HepG2 (cell line): ENCODE results near the gene DPEP1. TPM values are rescaled to one million over a fixed set of nuclear protein-coding genes. Genes with fewer than 3 reads are reported as not detected.
"Not testable (repeated sequence)": the region's sequence is repeated elsewhere in the genome, so short reads cannot be mapped to it uniquely, and the experiment has no call there.

Experiments used
- ATAC-seq: fragments of 200-7000 bp; cut with Tn5 transposase; 3 replicates; pipeline ENCODE4 v1.9.1; 2020; ENCODE audit warnings: mild to moderate bottlenecking, moderate library complexity
- BruUV-seq: library from RNA; stranded (reverse); fragments of 400-500 nt; replicated peaks from 2 replicates; lab custom pipeline; 2021; lab: Mats Ljungman, UMichigan
- CTCF ChIA-PET: fragments of 300-600 bp; formaldehyde crosslinking; extraction: SDS; loops from one replicate; lab custom pipeline; 2021; ENCODE audit warnings: low total read pairs, inconsistent platforms, low intra/inter-chr PET ratio; lab: Yijun Ruan, JAX
- POLR2A ChIA-PET: fragments of 350-600 bp; sonication (Branson Sonifier 250); formaldehyde crosslinking; loops from one replicate; lab custom pipeline; 2020; ENCODE audit warnings: antibody characterized with exemption, inconsistent platforms; lab: Yijun Ruan, JAX
- DNase-seq: peaks from one replicate; pipeline ENCODE4 v3.0.0-alpha.2; 2015; ENCODE audit warnings: low spot score
- FAIRE-seq: peaks from 3 replicates; lab custom pipeline; 2011; peaks lifted over from hg19 to GRCh38; lab: Jason Lieb, UNC
- H2AFZ ChIP-seq: one replicate; pipeline ENCODE4 v1.6.1; 2011; ENCODE audit warnings: low read length, inconsistent platforms
- H3K27ac ChIP-seq: fragments of 300-600 bp; 3 replicates; pipeline ENCODE4 v1.8.0; 2011; ENCODE audit warnings: mixed run types, mild to moderate bottlenecking, mixed read lengths, low read length, inconsistent platforms; ENCODE audit not compliant: insufficient read depth; ENCODE audit errors: extremely low read length
- H3K27me3 ChIP-seq, 2 experiments: fragments of 200-600 bp in 1 of 2; 2 replicates in 1 of 2; 3 replicates in 1 of 2; pipeline versions ENCODE4 v1.6.0 to v1.8.0; 2011; ENCODE audit warnings: low read length in 2 of 2, mild to moderate bottlenecking in 2 of 2, moderate library complexity in 2 of 2, inconsistent platforms in 1 of 2; ENCODE audit not compliant: insufficient read depth in 2 of 2, control insufficient read depth in 1 of 2
- H3K36me3 ChIP-seq, 2 experiments: fragments of 200-600 bp in 1 of 2; replicated peaks in 1 of 2; 2 replicates in 1 of 2; 3 replicates in 1 of 2; pipeline versions ENCODE4 v1.5.1 to v1.8.0; 2011; ENCODE audit warnings: low read length in 2 of 2, inconsistent platforms in 1 of 2; ENCODE audit not compliant: insufficient read depth in 2 of 2, control insufficient read depth in 1 of 2
- H3K4me1 ChIP-seq: 2 replicates; pipeline ENCODE4 v1.5.1; 2012; ENCODE audit warnings: low read length, inconsistent platforms; ENCODE audit not compliant: insufficient read depth
- H3K4me2 ChIP-seq: 2 replicates; pipeline ENCODE4 v1.6.0; 2011; ENCODE audit warnings: low read depth, low read length, inconsistent platforms
- H3K4me3 ChIP-seq, 3 experiments: fragments of 200-600 bp in 1 of 3; sonication (generic), shearing (Covaris generic) in 1 of 3; replicated peaks in 1 of 3; 2 replicates each; pipeline ENCODE4 v1.5.1; 2011 to 2016; ENCODE audit warnings: low read length in 3 of 3, inconsistent platforms in 2 of 3, low read depth in 2 of 3, mild to moderate bottlenecking in 2 of 3, control low read depth in 1 of 3, mixed read lengths in 1 of 3; ENCODE audit not compliant: insufficient read depth in 1 of 3
- H3K79me2 ChIP-seq: one replicate; pipeline ENCODE4 v1.6.1; 2011; ENCODE audit warnings: low read length, inconsistent platforms; ENCODE audit not compliant: insufficient read depth
- H3K9ac ChIP-seq: 2 replicates; pipeline ENCODE4 v1.6.0; 2011; ENCODE audit warnings: mild to moderate bottlenecking, low read depth, low read length, inconsistent platforms; ENCODE audit not compliant: insufficient read depth
- H3K9me3 ChIP-seq: 2 replicates; pipeline ENCODE4 v1.5.1; 2012; ENCODE audit warnings: mild to moderate bottlenecking, low read length
- H4K20me1 ChIP-seq: 2 replicates; pipeline ENCODE4 v1.6.0; 2011; ENCODE audit warnings: inconsistent platforms, mild to moderate bottlenecking, low read length, moderate library complexity; ENCODE audit not compliant: insufficient read depth
- CBX5 ChIP-seq: sonication (generic); formaldehyde crosslinking; IDR thresholded peaks from 2 replicates; pipeline ENCODE4 v1.4.0; 2020; ENCODE audit warnings: missing genetic modification reagents, borderline replicate concordance
- CREB1 ChIP-seq, 2 experiments: fragments of 450-650 bp in 1 of 2; IDR thresholded peaks; 2 replicates each; pipeline ENCODE4 v1.6.1; 2016 to 2017; ENCODE audit warnings: control low read depth in 1 of 2, mild to moderate bottlenecking in 1 of 2, missing compliant biosample characterization in 1 of 2, missing genetic modification characterization in 1 of 2
- SALL2 ChIP-seq: sonication (generic); formaldehyde crosslinking; IDR thresholded peaks from 2 replicates; pipeline ENCODE4 v1.8.1; 2023; ENCODE audit warnings: mild to moderate bottlenecking, missing genetic modification reagents, inconsistent platforms
- SETDB1 ChIP-seq: sonication (generic); formaldehyde crosslinking; IDR thresholded peaks from 2 replicates; pipeline ENCODE4 v1.5.1; 2020; ENCODE audit warnings: missing genetic modification reagents, mild to moderate bottlenecking, borderline replicate concordance
- STAG1 ChIP-seq: sonication (generic); formaldehyde crosslinking; IDR thresholded peaks from 2 replicates; pipeline ENCODE4 v1.4.0; 2020; ENCODE audit warnings: missing genetic modification reagents
- TEAD2 ChIP-seq: sonication (generic); formaldehyde crosslinking; IDR thresholded peaks from 2 replicates; pipeline ENCODE4 v1.9.0; 2021; ENCODE audit warnings: missing genetic modification reagents
- TP53 ChIP-seq: sonication (generic); formaldehyde crosslinking; conservative IDR thresholded peaks from 2 replicates; pipeline ENCODE4 v1.4.0; 2020; ENCODE audit warnings: missing genetic modification reagents
- ZBTB7B ChIP-seq: sonication (generic); formaldehyde crosslinking; IDR thresholded peaks from 2 replicates; pipeline ENCODE4 v1.4.0; 2020; ENCODE audit warnings: missing genetic modification reagents
- ZFP90 ChIP-seq: sonication (generic); formaldehyde crosslinking; IDR thresholded peaks from 2 replicates; pipeline ENCODE4 v1.8.0; 2022; ENCODE audit warnings: missing genetic modification reagents, mild to moderate bottlenecking, inconsistent platforms, borderline replicate concordance
- ZMYM2 ChIP-seq: sonication (generic); formaldehyde crosslinking; IDR thresholded peaks from 2 replicates; pipeline ENCODE4 v1.8.0; 2022; ENCODE audit warnings: mild to moderate bottlenecking, missing genetic modification reagents
- ZNF501 ChIP-seq: sonication (generic); formaldehyde crosslinking; IDR thresholded peaks from 2 replicates; pipeline ENCODE4 v1.5.1; 2020; ENCODE audit warnings: mild to moderate bottlenecking, moderate library complexity, missing genetic modification reagents
- ZNF7 ChIP-seq: IDR thresholded peaks from 2 replicates; pipeline ENCODE4 v1.6.1; 2016; ENCODE audit warnings: missing biosample characterization, missing genetic modification reagents
- ZSCAN22 ChIP-seq: sonication (generic); formaldehyde crosslinking; IDR thresholded peaks from 2 replicates; pipeline ENCODE4 v1.4.0; 2020; ENCODE audit warnings: mild to moderate bottlenecking, missing genetic modification reagents
- WGBS: methylation state at CpG from one replicate; pipeline ENCODE4 v1.1.6; 2017; ENCODE audit warnings: low lambda C conversion rate; 5-methylcytosine and 5-hydroxymethylcytosine counted together
- in situ Hi-C: cut with HindIII; loops from 2 replicates; pipeline ENCODE4 v1.10.0; 2017; ENCODE audit warnings: low pct_unique_long_range_greater_than_20kb; ENCODE audit not compliant: extremely low pct_ligation_motif_present
- intact Hi-C: fragments of 100-400 bp; cut with micrococcal nuclease; formaldehyde crosslinking; loops from one replicate; pipeline ENCODE4 v1.10.0; 2022; ENCODE audit not compliant: unreplicated experiment
- polyA plus RNA-seq, 8 experiments: library from polyadenylated mRNA; depleted of rRNA in 3 of 8; stranded (reverse) in 7 of 8; unstranded in 1 of 8; fragments of >200 nt; fragmentation: Illumina TruSeq in 4 of 8; extraction: Trizol in 4 of 8; gene quantifications; 2 replicates each; pipeline versions ENCODE4 v1.2.1 to v1.2.3, GENCODE V29; 2011 to 2016; ENCODE audit warnings: low read depth in 4 of 8, missing spikeins in 1 of 8, mixed read lengths in 1 of 8; ENCODE audit not compliant: insufficient read depth in 1 of 8
- total RNA-seq, 5 experiments: library from RNA; depleted of rRNA; stranded (reverse); fragments of >200 nt; fragmentation: Illumina TruSeq; extraction: Trizol; gene quantifications; 2 replicates each; pipeline ENCODE4 v1.2.3, GENCODE V29; 2016; ENCODE audit warnings: low read depth in 1 of 5
- TF ChIP-seq, protein P1 (sequence below): sonication (generic); formaldehyde crosslinking; IDR thresholded peaks from 2 replicates; pipeline ENCODE4 v1.4.0; 2020; ENCODE audit warnings: missing genetic modification reagents

The DPEP1 gene
- total and polyA plus RNA-seq, 2 of the 13 experiments (the other 11 are each of a cell fraction or from before 2014, with no cell fraction given), result 37.6 to 52.2 TPM

DNA sequence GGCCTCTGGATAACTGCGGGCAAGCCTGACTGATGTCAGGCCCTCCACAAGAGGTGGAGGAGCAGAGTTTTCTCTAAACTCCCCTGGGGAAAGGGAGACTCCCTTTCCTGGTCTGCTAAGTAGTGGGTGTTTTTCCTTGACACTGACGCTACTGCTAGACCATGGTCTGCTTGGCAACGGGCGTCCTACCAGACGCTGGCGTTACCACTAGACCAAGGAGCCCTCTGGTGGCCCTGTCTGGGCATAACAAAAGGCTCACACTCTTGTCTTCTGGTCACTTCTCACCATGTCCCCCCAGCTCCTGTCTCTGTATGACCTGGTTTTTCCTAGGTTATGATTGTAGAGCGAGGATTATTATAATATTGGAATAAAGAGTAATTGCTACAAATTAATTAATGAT, 53.6 kb downstream of the DPEP1 start:
- H3K79me2 ChIP-seq, ATAC-seq, POLR2A ChIA-PET, H3K4me2 ChIP-seq, intact Hi-C loops, BruUV-seq, CTCF ChIA-PET, H4K20me1 ChIP-seq, H3K9ac ChIP-seq, H2AFZ ChIP-seq, H3K27ac ChIP-seq, FAIRE-seq, H3K36me3 ChIP-seq, in situ Hi-C loops, DNase-seq, H3K4me3 ChIP-seq, H3K27me3 ChIP-seq: not testable (repeated sequence)
- WGBS, result 89% methylated on average over 7 of the region's 7 CpGs
- TF ChIP-seq SETDB1 (CRISPR knock-in tag) (0 out of 2 replicates have a peak, but pooled peaks have one; percentile 77), STAG1 (CRISPR knock-in tag) (peak; percentile 33)
- TF ChIP-seq, protein P1, sequence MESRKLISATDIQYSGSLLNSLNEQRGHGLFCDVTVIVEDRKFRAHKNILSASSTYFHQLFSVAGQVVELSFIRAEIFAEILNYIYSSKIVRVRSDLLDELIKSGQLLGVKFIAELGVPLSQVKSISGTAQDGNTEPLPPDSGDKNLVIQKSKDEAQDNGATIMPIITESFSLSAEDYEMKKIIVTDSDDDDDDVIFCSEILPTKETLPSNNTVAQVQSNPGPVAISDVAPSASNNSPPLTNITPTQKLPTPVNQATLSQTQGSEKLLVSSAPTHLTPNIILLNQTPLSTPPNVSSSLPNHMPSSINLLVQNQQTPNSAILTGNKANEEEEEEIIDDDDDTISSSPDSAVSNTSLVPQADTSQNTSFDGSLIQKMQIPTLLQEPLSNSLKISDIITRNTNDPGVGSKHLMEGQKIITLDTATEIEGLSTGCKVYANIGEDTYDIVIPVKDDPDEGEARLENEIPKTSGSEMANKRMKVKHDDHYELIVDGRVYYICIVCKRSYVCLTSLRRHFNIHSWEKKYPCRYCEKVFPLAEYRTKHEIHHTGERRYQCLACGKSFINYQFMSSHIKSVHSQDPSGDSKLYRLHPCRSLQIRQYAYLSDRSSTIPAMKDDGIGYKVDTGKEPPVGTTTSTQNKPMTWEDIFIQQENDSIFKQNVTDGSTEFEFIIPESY (CRISPR knock-in tag), result peak; percentile 99
- Histone ChIP-seq H3K4me1 (peaks cover 26% of the 10 kb centered on the region), H3K9me3 (peaks cover 12% of the 10 kb centered on the region; the same call in 1 of the 2 replicates)

DNA sequence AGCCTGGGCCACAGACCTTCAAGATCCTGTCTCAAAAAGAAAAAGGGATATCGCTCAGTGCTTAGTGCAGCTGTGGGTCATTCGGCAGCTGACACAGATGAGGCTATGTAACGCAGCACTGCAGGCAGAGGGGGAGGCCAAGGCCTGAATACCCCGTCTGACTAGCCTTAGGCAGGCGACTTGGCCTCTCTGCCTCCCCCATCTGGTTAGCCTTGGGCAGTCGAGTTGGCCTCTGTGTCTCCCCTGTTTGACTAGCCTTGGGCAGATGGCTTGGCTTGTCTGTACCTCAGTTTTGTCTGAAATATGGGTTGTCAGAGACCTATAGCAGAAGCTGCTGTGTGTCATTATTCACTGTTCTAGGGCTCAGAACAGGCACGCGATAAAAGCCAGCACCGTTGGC, 54.2 kb downstream of the DPEP1 start:
- 89% methylated on average over 9 of the region's 9 CpGs for WGBS
- BruUV-seq, result no TSS peak
- H3K4me2 ChIP-seq, result no peak overlapping the region
- H2AFZ ChIP-seq, result no peak overlapping the region
- FAIRE-seq (no peak), ATAC-seq (no peak), DNase-seq (no peak)
- H3K4me3 ChIP-seq, result no peak overlapping the region
- H3K36me3 ChIP-seq, result peaks cover 3 to 7% of the 10 kb centered on the region in 2 experiments; a peak in 3 of 5 replicates
- H3K79me2 ChIP-seq, result no peaks in the 10 kb centered on the region
- H3K27ac ChIP-seq, result no peak overlapping the region
- H3K27me3 ChIP-seq, result no peaks in the 10 kb centered on the region
- CTCF ChIA-PET, result no interaction called here
- peaks cover 12% of the 10 kb centered on the region; the same call in 1 of the 2 replicates for H3K9me3 ChIP-seq
- no peak for TF ChIP-seq ZFP90
- TF ChIP-seq ZMYM2 (CRISPR knock-in tag), result 0 out of 2 replicates have a peak, but pooled peaks have one; percentile 32
- TF ChIP-seq ZNF501 (CRISPR knock-in tag), result no peak
- no peak for TF ChIP-seq TEAD2 (CRISPR knock-in tag)
- TF ChIP-seq TP53, result no peak
- TF ChIP-seq CREB1 (IDR thresholded peaks at IDR 0.05), result no peak
- TF ChIP-seq CREB1 (CRISPR knock-in tag; IDR thresholded peaks at IDR 0.05), result no peak
- no peak for TF ChIP-seq SALL2 (CRISPR knock-in tag)
- no peak for TF ChIP-seq ZBTB7B
- peak; percentile 95 for TF ChIP-seq ZSCAN22 (CRISPR knock-in tag)
- TF ChIP-seq CBX5 (CRISPR knock-in tag), result no peak
- TF ChIP-seq ZNF7 (CRISPR knock-in tag), result no peak
- in situ Hi-C loops (no loop called here), intact Hi-C loops (no loop called here)
- no peak overlapping the region for H3K9ac ChIP-seq
- POLR2A ChIA-PET, result interaction anchor here (1.0 to 1.6 kb wide), 2 partner anchors 25 to 33 kb away, joined by 3 to 4 read pairs; no protein-coding TSS in a partner anchor
- no peaks in the 10 kb centered on the region for H4K20me1 ChIP-seq
- H3K4me1 ChIP-seq, result peaks cover 26% of the 10 kb centered on the region
